Measurements from ENCODE around the gene ARRB1. TPM values are rescaled to one million over a fixed set of nuclear protein-coding genes. Genes with fewer than 3 reads are reported as not detected.

Gene ARRB1
- total RNA-seq, 2 experiments from 2014 or later = 61.8 to 64.8 TPM

- Mint-ChIP-seq H3K4me1 (peaks cover 26% of the 10 kb centered on the region), H3K4me3 (no peak overlapping the region), H3K27ac (no peak overlapping the region), H3K27me3 (no peaks in the 10 kb centered on the region), H3K9me3 (no peaks in the 10 kb centered on the region), H3K36me3 (peaks cover 3% of the 10 kb centered on the region)
- DNase-seq (peak; percentile 21), ATAC-seq (ENCODE audit: low read depth) (no peak)
- POLR2A ChIA-PET = interaction anchor here (0.6 kb wide), 1 partner anchor 8 kb away, joined by 3 read pairs; no protein-coding TSS in a partner anchor
These were observed 86.5 kb downstream of the ARRB1 start for GRCh38 chr11:75264971-75265370.

- Mint-ChIP-seq H3K9me3 (no peaks in the 10 kb centered on the region), H3K4me1 (peaks cover 30% of the 10 kb centered on the region), H3K4me3 (no peak overlapping the region), H3K36me3 (peaks cover 3% of the 10 kb centered on the region), H3K27ac (peak overlapping the region; percentile 33), H3K27me3 (no peaks in the 10 kb centered on the region)
- POLR2A ChIA-PET = interaction anchor here (1.0 kb wide), 1 partner anchor 135 kb away, joined by 3 read pairs; no protein-coding TSS in a partner anchor
- ATAC-seq (ENCODE audit: low read depth) (peak; percentile 9), DNase-seq (peak; percentile 29)
These were observed 87.1 kb downstream of the ARRB1 start for GRCh38 chr11:75264356-75264755.

GRCh38 chr11:75263944-75264349 is 87.5 kb downstream of the ARRB1 start:
- Mint-ChIP-seq H3K9me3 (no peaks in the 10 kb centered on the region), H3K27me3 (no peaks in the 10 kb centered on the region), H3K4me3 (no peak overlapping the region), H3K27ac (peak overlapping the region; percentile 33), H3K4me1 (peaks cover 30% of the 10 kb centered on the region), H3K36me3 (peaks cover 3% of the 10 kb centered on the region)
- POLR2A ChIA-PET = interaction anchor here (1.0 kb wide), 1 partner anchor 136 kb away, joined by 3 read pairs; no protein-coding TSS in a partner anchor
- ATAC-seq (ENCODE audit: low read depth) (peak; percentile 39), DNase-seq (peak; percentile 38)

DNA sequence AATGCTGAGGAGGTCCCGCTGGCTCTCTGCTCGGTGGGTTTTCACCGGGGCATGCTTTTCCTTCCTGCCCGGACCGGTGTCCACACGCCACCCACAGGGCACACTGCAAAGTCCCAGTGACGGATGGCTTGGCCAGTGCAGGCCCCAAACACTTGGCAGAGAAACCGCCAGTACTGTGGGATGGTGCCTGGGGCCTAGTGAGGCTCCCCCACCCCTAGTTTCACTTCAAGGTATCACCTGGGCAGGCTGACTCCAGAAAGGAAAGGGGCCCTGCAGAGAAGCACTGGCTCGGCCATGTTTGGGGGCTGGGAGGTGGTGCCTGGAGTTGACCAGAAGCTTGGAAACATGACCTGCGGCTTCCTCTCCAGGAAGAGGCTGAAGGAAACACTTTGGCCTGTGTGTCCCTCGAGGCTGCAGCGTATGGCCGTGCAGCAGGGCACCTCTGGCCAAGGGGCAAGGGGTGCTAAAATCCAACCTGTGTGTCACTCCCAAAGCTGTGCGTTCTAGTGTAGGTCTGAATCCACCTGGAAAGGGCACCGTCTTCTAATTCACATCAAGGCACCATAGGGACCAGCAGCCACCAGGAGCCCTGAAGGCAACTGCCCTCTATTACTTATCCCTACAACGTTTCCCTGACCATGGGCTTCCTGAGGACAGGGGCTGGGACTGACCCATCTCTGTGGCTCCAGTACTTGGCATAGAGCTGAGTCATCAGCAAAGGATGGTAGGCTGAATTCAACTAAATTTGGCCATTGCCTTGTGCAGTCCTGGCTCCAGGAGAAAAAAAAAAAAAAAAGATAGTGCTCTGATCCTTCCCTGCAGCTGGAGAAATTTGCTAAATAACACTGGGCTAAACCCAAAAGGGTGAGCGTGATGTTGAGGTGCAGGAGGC is 88.3 kb downstream of the ARRB1 start:
- DNase-seq = peak; percentile 28
- H3K9me3 Mint-ChIP-seq = no peaks in the 10 kb centered on the region
- peak overlapping the region; percentile 33 for H3K27ac Mint-ChIP-seq
- ATAC-seq (ENCODE audit: low read depth) = no peak
- H3K27me3 Mint-ChIP-seq = no peaks in the 10 kb centered on the region
- H3K36me3 Mint-ChIP-seq = peaks cover 3% of the 10 kb centered on the region
- H3K4me1 Mint-ChIP-seq = peaks cover 30% of the 10 kb centered on the region
- POLR2A ChIA-PET = interaction anchor here (1.0 kb wide), 2 partner anchors 77 to 137 kb away, joined by 3 read pairs; no protein-coding TSS in a partner anchor
- no peak overlapping the region for H3K4me3 Mint-ChIP-seq

- Mint-ChIP-seq H3K4me3 (no peak overlapping the region), H3K36me3 (peaks cover 1% of the 10 kb centered on the region), H3K4me1 (peaks cover 30% of the 10 kb centered on the region), H3K27ac (peak overlapping the region; percentile 16), H3K27me3 (peaks cover 6% of the 10 kb centered on the region), H3K9me3 (no peaks in the 10 kb centered on the region)
- POLR2A ChIA-PET = interaction anchor here (1.0 to 1.9 kb wide), 2 partner anchors 13 to 78 kb away, joined by 3 to 9 read pairs; no protein-coding TSS in a partner anchor
- ATAC-seq (ENCODE audit: low read depth) = no peak
- DNase-seq = no peak
These were observed 89.0 kb downstream of the ARRB1 start for GRCh38 chr11:75262436-75262835.

- H3K9me3 Mint-ChIP-seq = no peaks in the 10 kb centered on the region
- DNase-seq (peak; percentile 25), ATAC-seq (ENCODE audit: low read depth) (no peak)
- H3K27me3 Mint-ChIP-seq = peaks cover 7% of the 10 kb centered on the region
- H3K27ac Mint-ChIP-seq = peak overlapping the region; percentile 16
- peaks cover 1% of the 10 kb centered on the region for H3K36me3 Mint-ChIP-seq
- H3K4me3 Mint-ChIP-seq = no peak overlapping the region
- POLR2A ChIA-PET = interaction anchor here (1.9 kb wide), 1 partner anchor 13 kb away, joined by 9 read pairs; no protein-coding TSS in a partner anchor
- peaks cover 30% of the 10 kb centered on the region for H3K4me1 Mint-ChIP-seq
These were observed 89.5 kb downstream of the ARRB1 start for GRCh38 chr11:75261902-75262361.

GRCh38 chr11:75260396-75261170 is 90.9 kb downstream of the ARRB1 start:
- POLR2A ChIA-PET = interaction anchor here (1.2 to 1.9 kb wide), 2 partner anchors 15 to 18 kb away, joined by 4 to 9 read pairs; no protein-coding TSS in a partner anchor
- H3K27ac Mint-ChIP-seq = peak overlapping the region; percentile 80
- peaks cover 18% of the 10 kb centered on the region for H3K27me3 Mint-ChIP-seq
- DNase-seq = peak; percentile 31
- H3K4me1 Mint-ChIP-seq = peaks cover 30% of the 10 kb centered on the region
- H3K9me3 Mint-ChIP-seq = no peaks in the 10 kb centered on the region
- ATAC-seq (ENCODE audit: low read depth) = no peak
- H3K36me3 Mint-ChIP-seq = no peaks in the 10 kb centered on the region
- H3K4me3 Mint-ChIP-seq = peak overlapping the region; percentile 18

DNA sequence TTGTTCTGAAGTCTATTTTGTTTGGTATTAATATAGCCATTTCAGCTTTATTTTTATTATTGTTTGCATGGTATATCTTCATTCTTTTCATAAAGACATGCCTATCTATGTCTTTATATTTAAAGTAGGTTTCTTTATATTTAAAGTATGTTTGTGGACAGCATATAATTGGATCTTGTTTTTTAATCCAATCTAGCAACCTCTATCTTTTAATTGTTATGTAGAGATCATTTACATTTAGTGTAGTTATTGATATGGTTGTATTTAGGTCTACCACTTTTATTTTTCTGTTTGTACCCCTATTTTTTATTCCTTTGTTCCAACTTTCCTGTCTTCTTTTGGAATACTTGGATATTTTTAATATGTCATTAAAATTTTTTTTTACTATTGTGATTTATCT is 97.1 kb downstream of the ARRB1 start:
- Mint-ChIP-seq H3K36me3 (no peaks in the 10 kb centered on the region), H3K4me1 (no peaks in the 10 kb centered on the region), H3K27ac (no peak overlapping the region), H3K4me3 (no peak overlapping the region), H3K9me3 (no peaks in the 10 kb centered on the region), H3K27me3 (peaks cover 35% of the 10 kb centered on the region)
- POLR2A ChIA-PET = no interaction called here
- ATAC-seq (ENCODE audit: low read depth) (no peak), DNase-seq (no peak)

DNA sequence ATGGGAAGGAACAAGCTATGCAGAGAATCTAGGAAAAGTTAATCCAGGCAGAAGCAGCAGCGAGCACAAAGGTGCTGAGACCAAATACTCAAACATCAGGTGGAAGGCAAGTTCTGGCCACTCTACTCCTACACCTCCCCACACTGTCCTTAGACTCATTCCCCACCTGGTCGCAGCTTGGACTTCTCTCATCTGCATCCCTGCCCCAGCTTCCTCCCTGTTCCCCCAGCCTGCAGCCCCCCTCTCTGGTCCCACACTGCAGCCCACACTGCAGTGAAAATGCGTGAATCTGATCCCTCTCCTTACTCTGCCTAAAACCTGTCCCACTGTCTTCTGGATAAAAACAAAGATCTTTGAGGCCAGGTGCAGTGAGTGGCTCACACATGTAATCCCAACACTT is 101.8 kb downstream of the ARRB1 start:
- Mint-ChIP-seq H3K27ac (no peak overlapping the region), H3K27me3 (peaks cover 18% of the 10 kb centered on the region)
- ATAC-seq (ENCODE audit: low read depth) = no peak

DNA sequence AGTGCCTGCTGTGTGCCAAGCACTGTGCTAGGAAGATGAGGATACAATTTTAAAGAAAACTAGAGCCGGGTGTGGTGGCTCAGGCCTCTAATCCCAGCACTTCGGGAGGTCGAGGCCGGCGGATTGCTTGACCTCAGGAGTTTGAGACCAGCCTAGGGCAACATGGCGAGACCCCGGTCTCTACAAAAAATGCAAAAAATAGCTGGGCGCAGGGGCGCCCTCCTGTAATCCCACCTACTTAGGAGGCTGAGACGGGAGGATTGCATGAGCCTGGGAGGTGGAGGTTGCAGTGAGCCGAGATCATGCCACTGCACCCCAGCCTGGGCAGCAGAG is 102.6 kb downstream of the ARRB1 start:
- Mint-ChIP-seq H3K36me3 (no peaks in the 10 kb centered on the region), H3K27me3 (peaks cover 23% of the 10 kb centered on the region), H3K4me1 (no peaks in the 10 kb centered on the region), H3K27ac (no peak overlapping the region), H3K9me3 (no peaks in the 10 kb centered on the region), H3K4me3 (no peak overlapping the region)
- no peak for ATAC-seq (ENCODE audit: low read depth)
- DNase-seq = no peak
- POLR2A ChIA-PET = interaction anchor here (1.0 to 1.5 kb wide), 3 partner anchors 34 to 108 kb away, joined by 3 to 7 read pairs (median 4); no protein-coding TSS in a partner anchor

More for the DNA sequence above, 101.8 kb downstream of the ARRB1 start:
- POLR2A ChIA-PET = no interaction called here
- DNase-seq = peak; percentile 10
- Mint-ChIP-seq H3K4me3 (no peak overlapping the region), H3K4me1 (no peaks in the 10 kb centered on the region), H3K36me3 (no peaks in the 10 kb centered on the region), H3K9me3 (no peaks in the 10 kb centered on the region)

GRCh38 chr11:75246671-75247350 is 104.7 kb downstream of the ARRB1 start:
- H3K9me3 Mint-ChIP-seq = no peaks in the 10 kb centered on the region

GRCh38 chr11:75246006-75246670 is 105.3 kb downstream of the ARRB1 start:
- peaks cover 5% of the 10 kb centered on the region for H3K4me1 Mint-ChIP-seq
- ATAC-seq (ENCODE audit: low read depth) = no peak
- no peak overlapping the region for H3K4me3 Mint-ChIP-seq
- no peaks in the 10 kb centered on the region for H3K36me3 Mint-ChIP-seq
- no peaks in the 10 kb centered on the region for H3K9me3 Mint-ChIP-seq
- H3K27ac Mint-ChIP-seq = no peak overlapping the region
- DNase-seq = no peak
- peaks cover 31% of the 10 kb centered on the region for H3K27me3 Mint-ChIP-seq
- POLR2A ChIA-PET = no interaction called here

More at GRCh38 chr11:75246671-75247350, 104.7 kb downstream of the ARRB1 start:
- Mint-ChIP-seq H3K36me3 (no peaks in the 10 kb centered on the region), H3K4me3 (no peak overlapping the region), H3K4me1 (peaks cover 5% of the 10 kb centered on the region), H3K27ac (no peak overlapping the region), H3K27me3 (peaks cover 31% of the 10 kb centered on the region)
- POLR2A ChIA-PET = no interaction called here
- DNase-seq = peak; percentile 22
- ATAC-seq (ENCODE audit: low read depth) = no peak
